ENCODE results near the gene SLC2A13. TPM values are rescaled to one million over a fixed set of nuclear protein-coding genes. Genes with fewer than 3 reads are reported as not detected.

The SLC2A13 gene
- total and polyA plus RNA-seq, 2 donors (not counting 3 experiments of a cell fraction or from before 2014, with no cell fraction given) = 1.2 to 4.9 TPM

GRCh38 chr12:39892146-39892545, 213.7 kb downstream of the SLC2A13 start:
- H3K79me2 ChIP-seq (ENCODE audit: control insufficient read depth, insufficient read depth, low read length) = no peaks in the 10 kb centered on the region
- CTCF ChIA-PET = interaction anchor here (1.0 to 1.1 kb wide), 2 partner anchors 34 to 119 kb away, joined by 3 read pairs; no protein-coding TSS in a partner anchor
- no peak overlapping the region for H3K4me3 ChIP-seq (replicated peaks in 1 of 3; ENCODE audit: insufficient read depth in 1 of 3, low read depth in 1 of 3, low read length in 3 of 3)
- H3K9me1 ChIP-seq (replicated peaks; ENCODE audit: control insufficient read depth, extremely low read depth, insufficient read depth, low read length) = no peaks in the 10 kb centered on the region
- POLR2A ChIA-PET = no interaction called here
- H3K4me1 ChIP-seq (ENCODE audit: control insufficient read depth, extremely low read depth, insufficient read depth, low read length) = no peaks in the 10 kb centered on the region
- H3K36me3 ChIP-seq (ENCODE audit: control insufficient read depth in 2 of 2, extremely low read depth in 1 of 2, insufficient read depth in 2 of 2, low read length in 2 of 2) = no peaks in the 10 kb centered on the region
- no peak overlapping the region for H2AFZ ChIP-seq (ENCODE audit: low read depth, low read length)
- intact Hi-C loops (cut with micrococcal nuclease) (no loop called here), dilution Hi-C loops (cut with MboI; ENCODE audit: extremely low pct_ligation_motif_present, low sequenced_read_pairs) (no loop called here)
- no peaks in the 10 kb centered on the region for H3K27me3 ChIP-seq (ENCODE audit: control insufficient read depth in 2 of 2, insufficient read depth in 2 of 2, low read length in 2 of 2)
- H3K4me2 ChIP-seq (ENCODE audit: insufficient read depth, low read length) = no peak overlapping the region
- TF ChIP-seq GATA2 (IDR thresholded peaks at IDR 0.05; ENCODE audit: insufficient read depth, insufficient read length, low read depth, low read length) (no peak), MYC (IDR thresholded peaks at IDR 0.05; ENCODE audit: low read depth, low read length) (no peak), POLR2A (IDR thresholded peaks at IDR 0.05; ENCODE audit: low read depth, low read length) (no peak), JUN (IDR thresholded peaks at IDR 0.05; ENCODE audit: borderline replicate concordance, insufficient read depth, insufficient read length, low read depth) (no peak), FOS (IDR thresholded peaks at IDR 0.05; ENCODE audit: borderline replicate concordance, insufficient read depth, low read length) (no peak), POLR2AphosphoS5 (IDR thresholded peaks at IDR 0.05; ENCODE audit: insufficient read depth, low read depth, low read length) (no peak), MAX (IDR thresholded peaks at IDR 0.05; ENCODE audit: insufficient read depth, insufficient read length) (no peak), CTCF (IDR thresholded peaks at IDR 0.05; ENCODE audit: extremely low read depth in 1 of 2, insufficient read depth in 1 of 2, low read depth in 1 of 2, low read length in 2 of 2) (no peak), EZH2 (IDR thresholded peaks at IDR 0.05; ENCODE audit: borderline replicate concordance, low read depth, low read length, severe bottlenecking) (no peak)
- H3K9me3 ChIP-seq (replicated peaks; ENCODE audit: control insufficient read depth, insufficient read depth, low read length) = no peaks in the 10 kb centered on the region
- BruUV-seq (replicated peaks) = no TSS peak
- DNase-seq (ENCODE audit: low read depth, low spot score) = no peak
- no peak overlapping the region for H3K9ac ChIP-seq (replicated peaks; ENCODE audit: extremely low read depth, insufficient read depth, low read length)
- no peak overlapping the region for H3K27ac ChIP-seq (ENCODE audit: insufficient read depth, low read depth, low read length)
- no peaks in the 10 kb centered on the region for H4K20me1 ChIP-seq (replicated peaks; ENCODE audit: control insufficient read depth, extremely low read depth, insufficient read depth, low read length)
- FAIRE-seq = no peak
